ENCODE data around the gene HOXC13. TPM values are rescaled to one million over a fixed set of nuclear protein-coding genes. Genes with fewer than 3 reads are reported as not detected.

HOXC13 gene
- total and polyA plus RNA-seq, 9 of the 15 experiments (the other 6 are each of a cell fraction or from before 2014, with no cell fraction given): 0.03 to 0.29 (median 0.17) TPM; not detected in 2

DNA sequence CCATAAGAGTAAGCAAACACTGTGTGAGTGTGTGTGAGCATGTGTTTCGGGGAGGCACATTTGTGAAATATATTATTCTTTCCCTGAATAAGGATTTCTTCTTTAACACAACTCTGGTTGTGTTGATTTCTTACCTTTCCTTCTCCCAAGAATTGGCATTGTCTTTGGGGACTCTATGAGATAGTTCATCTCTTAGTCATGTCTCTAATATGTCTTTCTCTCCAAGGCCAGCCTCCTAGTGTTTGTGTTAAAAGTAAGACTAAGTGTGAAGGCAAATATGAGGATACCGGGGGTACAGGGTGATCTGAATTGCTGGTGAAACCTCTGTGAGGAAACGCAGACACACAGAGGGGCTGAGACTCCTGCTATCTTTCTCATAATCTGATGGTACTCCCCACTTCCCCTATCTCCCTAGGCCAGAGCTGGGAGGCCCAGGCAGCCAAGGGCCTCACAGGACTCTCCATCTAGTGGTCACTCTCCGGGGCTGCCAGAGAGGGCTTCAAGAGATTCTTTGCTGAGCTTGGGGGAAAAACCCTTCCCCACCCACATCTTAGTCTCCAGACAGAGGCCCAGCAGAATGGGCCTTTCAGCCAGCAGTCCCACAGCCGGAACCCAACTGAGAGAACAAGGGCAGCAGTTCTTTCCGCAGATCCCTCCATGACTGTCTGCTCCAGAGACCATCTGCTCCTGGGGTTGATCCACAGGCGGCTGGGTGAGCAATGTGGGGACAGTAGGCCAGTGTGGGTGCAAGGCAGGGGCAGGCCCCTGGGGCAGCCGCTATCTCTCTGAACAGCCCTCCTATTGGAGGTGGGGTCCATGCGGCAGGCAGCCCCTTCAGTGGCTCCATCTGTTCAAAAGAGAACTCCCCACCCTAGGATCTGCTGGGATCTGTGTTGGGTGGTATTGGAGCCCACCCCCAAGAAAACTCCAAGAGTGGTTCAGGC, 10.3 kb downstream of the HOXC13 start (continued):
- TF ChIP-seq EWSR1 (IDR thresholded peaks at IDR 0.05; ENCODE audit: borderline replicate concordance, low read depth, partially characterized antibody): no peak
- no peak for TF ChIP-seq TCFL5 (CRISPR knock-in tag; conservative IDR thresholded peaks at IDR 0.05)
- TF ChIP-seq, protein P1, sequence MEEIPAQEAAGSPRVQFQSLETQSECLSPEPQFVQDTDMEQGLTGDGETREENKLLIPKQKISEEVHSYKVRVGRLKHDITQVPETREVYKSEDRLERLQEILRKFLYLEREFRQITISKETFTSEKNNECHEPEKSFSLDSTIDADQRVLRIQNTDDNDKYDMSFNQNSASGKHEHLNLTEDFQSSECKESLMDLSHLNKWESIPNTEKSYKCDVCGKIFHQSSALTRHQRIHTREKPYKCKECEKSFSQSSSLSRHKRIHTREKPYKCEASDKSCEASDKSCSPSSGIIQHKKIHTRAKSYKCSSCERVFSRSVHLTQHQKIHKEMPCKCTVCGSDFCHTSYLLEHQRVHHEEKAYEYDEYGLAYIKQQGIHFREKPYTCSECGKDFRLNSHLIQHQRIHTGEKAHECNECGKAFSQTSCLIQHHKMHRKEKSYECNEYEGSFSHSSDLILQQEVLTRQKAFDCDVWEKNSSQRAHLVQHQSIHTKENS (CRISPR knock-in tag; IDR thresholded peaks at IDR 0.05): no peak
- TF ChIP-seq FOXJ3 (CRISPR knock-in tag; IDR thresholded peaks at IDR 0.05): no peak
- no peak for TF ChIP-seq PCBP1 (IDR thresholded peaks at IDR 0.05; ENCODE audit: low read depth, low read length, poor library complexity, severe bottlenecking)
- TF ChIP-seq, protein P2, sequence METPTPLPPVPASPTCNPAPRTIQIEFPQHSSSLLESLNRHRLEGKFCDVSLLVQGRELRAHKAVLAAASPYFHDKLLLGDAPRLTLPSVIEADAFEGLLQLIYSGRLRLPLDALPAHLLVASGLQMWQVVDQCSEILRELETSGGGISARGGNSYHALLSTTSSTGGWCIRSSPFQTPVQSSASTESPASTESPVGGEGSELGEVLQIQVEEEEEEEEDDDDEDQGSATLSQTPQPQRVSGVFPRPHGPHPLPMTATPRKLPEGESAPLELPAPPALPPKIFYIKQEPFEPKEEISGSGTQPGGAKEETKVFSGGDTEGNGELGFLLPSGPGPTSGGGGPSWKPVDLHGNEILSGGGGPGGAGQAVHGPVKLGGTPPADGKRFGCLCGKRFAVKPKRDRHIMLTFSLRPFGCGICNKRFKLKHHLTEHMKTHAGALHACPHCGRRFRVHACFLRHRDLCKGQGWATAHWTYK (CRISPR knock-in tag; IDR thresholded peaks at IDR 0.05): no peak
- no peak for TF ChIP-seq ILK (tag; IDR thresholded peaks at IDR 0.05; ENCODE audit: borderline replicate concordance, low read depth)
- TF ChIP-seq ZSCAN29 (IDR thresholded peaks at IDR 0.05): no peak
- TF ChIP-seq MAFG (tag; conservative IDR thresholded peaks at IDR 0.05): no peak
- TF ChIP-seq, protein P3, sequence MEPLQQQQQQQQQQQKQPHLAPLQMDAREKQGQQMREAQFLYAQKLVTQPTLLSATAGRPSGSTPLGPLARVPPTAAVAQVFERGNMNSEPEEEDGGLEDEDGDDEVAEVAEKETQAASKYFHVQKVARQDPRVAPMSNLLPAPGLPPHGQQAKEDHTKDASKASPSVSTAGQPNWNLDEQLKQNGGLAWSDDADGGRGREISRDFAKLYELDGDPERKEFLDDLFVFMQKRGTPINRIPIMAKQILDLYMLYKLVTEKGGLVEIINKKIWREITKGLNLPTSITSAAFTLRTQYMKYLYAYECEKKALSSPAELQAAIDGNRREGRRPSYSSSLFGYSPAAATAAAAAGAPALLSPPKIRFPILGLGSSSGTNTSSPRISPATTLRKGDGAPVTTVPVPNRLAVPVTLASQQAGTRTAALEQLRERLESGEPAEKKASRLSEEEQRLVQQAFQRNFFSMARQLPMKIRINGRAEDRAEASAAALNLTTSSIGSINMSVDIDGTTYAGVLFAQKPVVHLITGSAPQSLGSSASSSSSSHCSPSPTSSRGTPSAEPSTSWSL (CRISPR knock-in tag; IDR thresholded peaks at IDR 0.05; ENCODE audit: borderline replicate concordance): no peak
- no peak for TF ChIP-seq ZNF224 (CRISPR knock-in tag; IDR thresholded peaks at IDR 0.05)
- no peak for TF ChIP-seq ZNF197 (CRISPR knock-in tag; IDR thresholded peaks at IDR 0.05; ENCODE audit: low read depth)
- peak; percentile 78 for TF ChIP-seq TEAD4 (IDR thresholded peaks at IDR 0.05; ENCODE audit: low read length)
- TF ChIP-seq TEAD4 (CRISPR knock-in tag; IDR thresholded peaks at IDR 0.05; ENCODE audit: borderline replicate concordance): no peak
- TF ChIP-seq FOS (IDR thresholded peaks at IDR 0.05; ENCODE audit: extremely low read depth, insufficient read length): no peak
- no peak for TF ChIP-seq ZNF146 (CRISPR knock-in tag; IDR thresholded peaks at IDR 0.05; ENCODE audit: unreplicated experiment)
- TF ChIP-seq NCOA1 (IDR thresholded peaks at IDR 0.05; ENCODE audit: low read depth): no peak
- no peak for TF ChIP-seq NEUROD1 (IDR thresholded peaks at IDR 0.05; ENCODE audit: borderline replicate concordance, low read depth, low read length, partially characterized antibody)
- no peak for TF ChIP-seq LARP7 (IDR thresholded peaks at IDR 0.05)
- no peak for TF ChIP-seq RBM17 (IDR thresholded peaks at IDR 0.05; ENCODE audit: borderline replicate concordance, low read depth, low read length)
- TF ChIP-seq, protein P4, sequence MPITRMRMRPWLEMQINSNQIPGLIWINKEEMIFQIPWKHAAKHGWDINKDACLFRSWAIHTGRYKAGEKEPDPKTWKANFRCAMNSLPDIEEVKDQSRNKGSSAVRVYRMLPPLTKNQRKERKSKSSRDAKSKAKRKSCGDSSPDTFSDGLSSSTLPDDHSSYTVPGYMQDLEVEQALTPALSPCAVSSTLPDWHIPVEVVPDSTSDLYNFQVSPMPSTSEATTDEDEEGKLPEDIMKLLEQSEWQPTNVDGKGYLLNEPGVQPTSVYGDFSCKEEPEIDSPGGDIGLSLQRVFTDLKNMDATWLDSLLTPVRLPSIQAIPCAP (CRISPR knock-in tag; IDR thresholded peaks at IDR 0.05; ENCODE audit: borderline replicate concordance): no peak
- TF ChIP-seq, protein P5, sequence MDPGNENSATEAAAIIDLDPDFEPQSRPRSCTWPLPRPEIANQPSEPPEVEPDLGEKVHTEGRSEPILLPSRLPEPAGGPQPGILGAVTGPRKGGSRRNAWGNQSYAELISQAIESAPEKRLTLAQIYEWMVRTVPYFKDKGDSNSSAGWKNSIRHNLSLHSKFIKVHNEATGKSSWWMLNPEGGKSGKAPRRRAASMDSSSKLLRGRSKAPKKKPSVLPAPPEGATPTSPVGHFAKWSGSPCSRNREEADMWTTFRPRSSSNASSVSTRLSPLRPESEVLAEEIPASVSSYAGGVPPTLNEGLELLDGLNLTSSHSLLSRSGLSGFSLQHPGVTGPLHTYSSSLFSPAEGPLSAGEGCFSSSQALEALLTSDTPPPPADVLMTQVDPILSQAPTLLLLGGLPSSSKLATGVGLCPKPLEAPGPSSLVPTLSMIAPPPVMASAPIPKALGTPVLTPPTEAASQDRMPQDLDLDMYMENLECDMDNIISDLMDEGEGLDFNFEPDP (CRISPR knock-in tag; IDR thresholded peaks at IDR 0.05): no peak

All from K562 (cell line).